Fibroblast of the aortic adventitia (primary cell): ENCODE data around the gene TMEM158. TPM values are rescaled to one million over a fixed set of nuclear protein-coding genes. Genes with fewer than 3 reads are reported as not detected.

Experiments
- DNase-seq: peaks from one replicate; pipeline ENCODE4 v3.0.0-alpha.2; 2010; ENCODE audit warnings: low read depth
- H3K4me3 ChIP-seq: 2 replicates; pipeline ENCODE4 v1.5.1; 2011; ENCODE audit warnings: low read depth, mild to moderate bottlenecking, control low read depth, low read length, moderate library complexity
- total RNA-seq: library from RNA; depleted of rRNA; stranded (reverse); fragments of >200 nt; gene quantifications from 2 replicates; pipeline ENCODE4 v1.2.3, GENCODE V29; 2012; ENCODE audit warnings: low replicate concordance
- TF ChIP-seq, protein P1 (sequence below): IDR thresholded peaks from 2 replicates; pipeline ENCODE4 v1.5.1; 2011; ENCODE audit warnings: mild to moderate bottlenecking, low read length, control low read depth, inconsistent platforms; ENCODE audit not compliant: insufficient read depth

TMEM158 gene
- total RNA-seq, 1 donor: 19.3 TPM

DNA sequence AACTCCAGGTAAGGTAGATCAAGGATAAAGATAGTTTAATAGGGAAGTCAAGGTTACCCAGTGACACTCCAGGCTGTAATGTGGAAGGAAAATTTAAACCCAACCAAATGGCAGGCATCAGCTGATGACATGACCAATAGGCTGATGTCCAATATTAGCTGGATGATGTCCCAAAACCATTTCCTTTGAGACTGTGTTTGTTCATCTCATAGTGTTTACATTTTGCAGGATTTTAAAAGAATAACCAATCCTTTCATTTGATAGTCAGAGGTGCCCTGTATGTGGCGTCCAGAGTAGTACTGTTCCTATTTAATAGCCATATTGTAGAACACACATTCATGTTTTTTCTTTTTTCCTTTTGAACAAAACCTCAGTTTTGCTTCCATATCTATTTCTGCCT lies 23.3 kb upstream of the TMEM158 start:
- TF ChIP-seq, protein P1, sequence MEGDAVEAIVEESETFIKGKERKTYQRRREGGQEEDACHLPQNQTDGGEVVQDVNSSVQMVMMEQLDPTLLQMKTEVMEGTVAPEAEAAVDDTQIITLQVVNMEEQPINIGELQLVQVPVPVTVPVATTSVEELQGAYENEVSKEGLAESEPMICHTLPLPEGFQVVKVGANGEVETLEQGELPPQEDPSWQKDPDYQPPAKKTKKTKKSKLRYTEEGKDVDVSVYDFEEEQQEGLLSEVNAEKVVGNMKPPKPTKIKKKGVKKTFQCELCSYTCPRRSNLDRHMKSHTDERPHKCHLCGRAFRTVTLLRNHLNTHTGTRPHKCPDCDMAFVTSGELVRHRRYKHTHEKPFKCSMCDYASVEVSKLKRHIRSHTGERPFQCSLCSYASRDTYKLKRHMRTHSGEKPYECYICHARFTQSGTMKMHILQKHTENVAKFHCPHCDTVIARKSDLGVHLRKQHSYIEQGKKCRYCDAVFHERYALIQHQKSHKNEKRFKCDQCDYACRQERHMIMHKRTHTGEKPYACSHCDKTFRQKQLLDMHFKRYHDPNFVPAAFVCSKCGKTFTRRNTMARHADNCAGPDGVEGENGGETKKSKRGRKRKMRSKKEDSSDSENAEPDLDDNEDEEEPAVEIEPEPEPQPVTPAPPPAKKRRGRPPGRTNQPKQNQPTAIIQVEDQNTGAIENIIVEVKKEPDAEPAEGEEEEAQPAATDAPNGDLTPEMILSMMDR: no peak
- peak; percentile 20 for DNase-seq
- H3K4me3 ChIP-seq: no peak overlapping the region

GRCh38 chr3:45246241-45246640 lies 20.2 kb upstream of the TMEM158 start:
- TF ChIP-seq, protein P1: no peak
- H3K4me3 ChIP-seq: no peak overlapping the region
- no peak for DNase-seq

- no peak overlapping the region for H3K4me3 ChIP-seq
- no peak for DNase-seq
- TF ChIP-seq, protein P1: no peak
These were observed 18.3 kb upstream of the TMEM158 start for GRCh38 chr3:45244356-45244755.

GRCh38 chr3:45241206-45241605 lies 15.1 kb upstream of the TMEM158 start:
- DNase-seq: no peak
- TF ChIP-seq, protein P1: no peak
- no peak overlapping the region for H3K4me3 ChIP-seq

GRCh38 chr3:45240292-45240691 lies 14.2 kb upstream of the TMEM158 start:
- H3K4me3 ChIP-seq: no peak overlapping the region
- DNase-seq: no peak
- TF ChIP-seq, protein P1: no peak

DNA sequence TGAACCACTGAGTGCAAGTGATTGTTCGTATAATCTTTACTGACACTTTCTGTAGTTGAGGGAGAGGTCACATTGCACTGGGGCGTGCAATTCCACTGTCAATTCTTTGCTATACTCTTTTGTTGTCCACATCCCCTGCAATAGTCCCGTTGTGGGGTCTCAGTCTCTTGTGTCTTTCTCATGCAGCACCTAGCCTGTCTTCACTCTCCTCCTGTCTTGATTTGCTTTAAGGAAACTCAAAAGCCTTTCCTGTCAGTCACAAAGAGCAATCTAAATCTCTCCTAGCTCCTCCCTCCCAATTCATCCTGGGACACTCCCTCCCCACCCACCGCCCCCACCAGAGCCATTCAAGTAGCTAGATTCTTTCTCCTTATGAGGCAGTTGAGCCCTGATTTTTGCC lies 13.2 kb upstream of the TMEM158 start:
- TF ChIP-seq, protein P1: no peak
- DNase-seq: no peak
- no peak overlapping the region for H3K4me3 ChIP-seq

- TF ChIP-seq, protein P1: no peak
- no peak overlapping the region for H3K4me3 ChIP-seq
- DNase-seq: no peak
These were observed 10.9 kb upstream of the TMEM158 start for GRCh38 chr3:45236964-45237363.
